Cardiac fibroblast (primary cell): ENCODE data around the gene PUS1.
"Not testable (repeated sequence)": the region's sequence is repeated elsewhere in the genome, so short reads cannot be mapped to it uniquely, and the experiment has no call there.

Experiments
- DNase-seq, 2 donors: peaks; one replicate each; pipeline versions ENCODE4 v3.0.0 to v3.0.0-alpha.2; 2010; ENCODE audit warnings: low read depth in 2 of 2
- H3K4me3 ChIP-seq, 2 donors: replicated peaks in 1 of 2; 1 replicate in 1 of 2; 2 replicates in 1 of 2; pipeline ENCODE4 v1.5.1; 2011; ENCODE audit warnings: low read depth in 2 of 2, low read length in 2 of 2, mild to moderate bottlenecking in 2 of 2, moderate library complexity in 1 of 2
- TF ChIP-seq, protein P1 (sequence below): IDR thresholded peaks from one replicate; pipeline ENCODE4 v1.5.1; 2011; ENCODE audit warnings: low read depth, mild to moderate bottlenecking, low read length, inconsistent platforms

The PUS1 gene

DNA sequence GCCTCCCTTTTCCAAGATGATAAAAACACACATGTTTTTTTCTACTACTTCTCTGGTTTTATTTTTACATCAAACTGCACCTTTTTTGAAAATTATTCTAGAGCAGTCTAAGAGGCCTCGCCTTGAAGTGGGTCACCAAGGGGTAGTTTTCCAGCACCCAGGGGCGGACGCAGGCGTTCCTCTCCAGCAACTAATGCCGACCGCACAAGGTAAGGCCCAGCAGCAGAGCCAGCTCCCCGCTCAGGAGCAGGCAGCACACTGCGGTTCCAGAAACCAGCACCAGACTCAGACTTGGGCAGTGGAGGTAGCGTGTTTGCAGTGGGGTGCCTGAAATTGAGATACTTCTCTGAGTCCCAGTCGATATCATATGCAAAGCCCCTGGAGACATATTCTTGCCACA, 52.3 kb downstream of the PUS1 start:
- TF ChIP-seq, protein P1, sequence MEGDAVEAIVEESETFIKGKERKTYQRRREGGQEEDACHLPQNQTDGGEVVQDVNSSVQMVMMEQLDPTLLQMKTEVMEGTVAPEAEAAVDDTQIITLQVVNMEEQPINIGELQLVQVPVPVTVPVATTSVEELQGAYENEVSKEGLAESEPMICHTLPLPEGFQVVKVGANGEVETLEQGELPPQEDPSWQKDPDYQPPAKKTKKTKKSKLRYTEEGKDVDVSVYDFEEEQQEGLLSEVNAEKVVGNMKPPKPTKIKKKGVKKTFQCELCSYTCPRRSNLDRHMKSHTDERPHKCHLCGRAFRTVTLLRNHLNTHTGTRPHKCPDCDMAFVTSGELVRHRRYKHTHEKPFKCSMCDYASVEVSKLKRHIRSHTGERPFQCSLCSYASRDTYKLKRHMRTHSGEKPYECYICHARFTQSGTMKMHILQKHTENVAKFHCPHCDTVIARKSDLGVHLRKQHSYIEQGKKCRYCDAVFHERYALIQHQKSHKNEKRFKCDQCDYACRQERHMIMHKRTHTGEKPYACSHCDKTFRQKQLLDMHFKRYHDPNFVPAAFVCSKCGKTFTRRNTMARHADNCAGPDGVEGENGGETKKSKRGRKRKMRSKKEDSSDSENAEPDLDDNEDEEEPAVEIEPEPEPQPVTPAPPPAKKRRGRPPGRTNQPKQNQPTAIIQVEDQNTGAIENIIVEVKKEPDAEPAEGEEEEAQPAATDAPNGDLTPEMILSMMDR = no peak
- no peak overlapping the region for H3K4me3 ChIP-seq
- DNase-seq = no peak

DNA sequence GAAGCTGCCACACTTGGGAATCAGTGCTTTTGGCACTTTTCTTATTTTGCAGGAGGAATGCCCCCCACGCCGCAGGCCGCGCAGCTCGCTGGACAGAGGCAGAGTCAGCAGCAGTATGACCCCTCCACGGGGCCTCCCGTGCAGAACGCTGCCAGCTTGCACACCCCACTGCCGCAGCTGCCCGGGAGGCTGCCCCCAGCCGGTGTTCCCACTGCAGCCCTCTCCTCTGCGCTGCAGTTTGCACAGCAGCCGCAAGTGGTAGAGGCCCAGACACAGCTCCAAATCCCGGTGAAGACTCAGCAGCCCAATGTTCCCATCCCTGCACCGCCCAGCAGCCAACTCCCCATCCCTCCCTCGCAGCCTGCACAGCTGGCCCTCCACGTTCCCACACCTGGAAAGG, 53.0 kb downstream of the PUS1 start:
- TF ChIP-seq, protein P1 = no peak
- H3K4me3 ChIP-seq = no peak overlapping the region
- DNase-seq = no peak

DNA sequence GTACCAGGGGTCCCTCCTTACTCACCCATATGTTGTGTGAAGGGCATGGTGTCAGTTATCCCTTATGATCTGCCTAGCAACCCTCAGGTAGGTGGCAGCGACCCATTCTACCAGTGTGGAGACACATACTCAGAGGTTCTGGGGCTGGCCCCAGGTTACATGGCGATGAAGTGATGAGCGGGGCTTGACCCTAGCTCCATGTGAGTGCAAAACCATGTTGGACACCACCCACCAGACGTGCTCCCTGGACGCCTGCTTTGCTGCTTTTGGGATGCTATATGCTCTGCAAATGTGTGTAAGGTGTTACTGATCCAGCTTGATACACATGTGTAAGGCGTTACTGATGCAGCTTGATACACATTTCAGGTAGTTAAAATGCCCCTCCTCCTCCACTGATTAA, 54.0 kb downstream of the PUS1 start:
- TF ChIP-seq, protein P1 = no peak
- H3K4me3 ChIP-seq = no peak overlapping the region
- DNase-seq = no peak

DNA sequence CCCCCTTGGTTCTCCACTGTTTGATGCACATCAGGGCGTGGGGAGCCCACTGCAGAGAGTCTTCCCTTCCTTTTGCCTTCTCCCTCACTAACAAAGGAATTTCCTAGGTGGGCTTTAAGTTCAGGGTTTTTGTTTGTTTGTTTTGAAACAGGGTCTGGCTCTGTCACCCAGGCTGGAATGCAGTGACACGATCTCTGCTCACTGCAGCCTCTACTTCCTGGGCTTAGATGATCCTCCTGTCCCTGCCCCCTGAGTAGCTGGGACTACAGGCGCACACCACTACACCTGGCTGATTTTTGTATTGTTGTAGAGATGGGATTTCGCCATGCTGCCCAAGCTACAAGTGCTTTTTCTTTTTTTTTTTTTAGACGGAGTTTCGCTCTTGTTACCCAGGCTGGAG, 54.5 kb downstream of the PUS1 start:
- H3K4me3 ChIP-seq = no peak overlapping the region
- TF ChIP-seq, protein P1 = no peak
- DNase-seq = no peak

DNA sequence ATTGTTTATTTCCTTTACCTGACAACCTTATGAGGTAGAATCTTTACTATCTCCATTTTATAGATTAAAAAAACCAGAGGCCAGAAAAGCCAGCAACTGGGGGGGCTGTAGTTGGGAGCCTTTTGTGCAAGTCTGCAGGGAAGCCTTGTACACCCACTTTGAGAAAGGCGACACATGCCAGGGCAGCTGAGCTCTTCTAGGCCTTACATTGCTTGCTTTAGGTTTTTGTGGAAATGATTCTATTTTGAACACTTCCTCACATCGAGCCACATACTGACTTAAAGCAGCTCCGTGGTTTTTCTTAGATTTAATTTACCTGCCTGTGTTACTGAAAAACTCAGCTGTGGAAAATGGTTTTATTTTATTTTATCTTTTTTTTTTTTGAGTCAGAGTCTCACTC, 55.3 kb downstream of the PUS1 start:
- DNase-seq = no peak

DNA sequence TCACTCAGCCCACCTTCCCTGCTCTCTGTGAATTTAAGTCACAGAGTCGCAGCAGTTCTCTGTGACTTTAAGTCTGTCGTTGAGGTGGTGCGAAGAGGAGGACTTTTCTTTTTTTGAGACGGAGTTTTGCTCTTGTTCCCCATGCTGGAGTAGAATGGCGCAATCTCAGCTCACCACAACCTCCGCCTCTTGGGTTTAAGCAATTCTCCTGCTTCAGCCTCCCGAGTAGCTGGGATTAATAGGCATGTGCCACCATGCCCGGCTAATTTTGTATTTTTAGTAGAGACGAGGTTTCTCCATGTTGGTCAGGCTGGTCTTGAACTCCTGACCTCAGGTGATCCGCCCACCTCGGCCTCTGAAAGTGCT, 56.4 kb downstream of the PUS1 start:
- H3K4me3 ChIP-seq, DNase-seq: not testable (repeated sequence)

More for the DNA sequence above, 55.3 kb downstream of the PUS1 start:
- TF ChIP-seq, protein P1 = no peak
- H3K4me3 ChIP-seq = no peak overlapping the region

DNA sequence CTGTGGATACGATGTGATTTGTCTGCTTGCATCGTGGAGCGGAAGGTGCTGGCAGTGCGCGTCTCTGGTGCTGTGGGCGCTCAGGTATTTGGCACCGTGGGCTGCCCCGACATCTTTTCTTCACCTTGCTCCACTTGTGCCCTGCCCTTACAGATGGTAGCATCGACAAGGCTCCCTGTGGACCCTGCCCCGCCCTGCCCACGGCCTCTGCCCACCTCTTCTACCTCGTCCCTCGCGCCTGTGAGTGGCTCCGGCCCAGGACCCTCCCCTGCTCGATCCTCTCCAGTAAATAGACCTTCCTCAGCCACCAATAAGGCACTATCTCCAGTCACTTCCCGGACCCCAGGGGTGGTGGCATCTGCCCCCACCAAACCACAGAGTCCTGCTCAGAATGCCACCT, 57.3 kb downstream of the PUS1 start:
- TF ChIP-seq, protein P1 = no peak
- no peak overlapping the region for H3K4me3 ChIP-seq
- DNase-seq = no peak

DNA sequence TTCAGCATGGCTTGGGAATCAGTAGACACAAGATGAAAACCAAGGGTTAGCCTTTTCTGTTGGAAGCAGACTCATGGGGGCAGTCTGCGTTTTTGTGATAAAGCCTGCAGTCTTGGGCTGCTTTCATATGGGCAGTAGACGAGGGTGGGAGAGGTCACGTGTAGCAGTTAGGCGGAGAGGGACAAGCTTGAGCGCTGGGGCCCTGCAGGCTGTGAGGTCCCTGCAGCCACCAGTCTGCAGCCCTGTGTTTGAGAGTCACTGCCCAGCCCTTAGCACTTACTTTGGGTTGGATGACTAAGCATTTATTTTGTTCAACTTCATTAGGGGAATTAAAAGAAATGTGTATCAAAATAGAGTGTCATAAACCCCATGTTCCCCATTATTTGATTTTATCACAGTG, 57.8 kb downstream of the PUS1 start:
- TF ChIP-seq, protein P1 = no peak
- no peak overlapping the region for H3K4me3 ChIP-seq
- DNase-seq = no peak
